ENCODE results near the gene TGFBR2. TPM values are rescaled to one million over a fixed set of nuclear protein-coding genes. Genes with fewer than 3 reads are reported as not detected.

Gene TGFBR2
- total and polyA plus RNA-seq, 2 experiments from 2014 or later: 4.7 to 13.0 TPM

DNA sequence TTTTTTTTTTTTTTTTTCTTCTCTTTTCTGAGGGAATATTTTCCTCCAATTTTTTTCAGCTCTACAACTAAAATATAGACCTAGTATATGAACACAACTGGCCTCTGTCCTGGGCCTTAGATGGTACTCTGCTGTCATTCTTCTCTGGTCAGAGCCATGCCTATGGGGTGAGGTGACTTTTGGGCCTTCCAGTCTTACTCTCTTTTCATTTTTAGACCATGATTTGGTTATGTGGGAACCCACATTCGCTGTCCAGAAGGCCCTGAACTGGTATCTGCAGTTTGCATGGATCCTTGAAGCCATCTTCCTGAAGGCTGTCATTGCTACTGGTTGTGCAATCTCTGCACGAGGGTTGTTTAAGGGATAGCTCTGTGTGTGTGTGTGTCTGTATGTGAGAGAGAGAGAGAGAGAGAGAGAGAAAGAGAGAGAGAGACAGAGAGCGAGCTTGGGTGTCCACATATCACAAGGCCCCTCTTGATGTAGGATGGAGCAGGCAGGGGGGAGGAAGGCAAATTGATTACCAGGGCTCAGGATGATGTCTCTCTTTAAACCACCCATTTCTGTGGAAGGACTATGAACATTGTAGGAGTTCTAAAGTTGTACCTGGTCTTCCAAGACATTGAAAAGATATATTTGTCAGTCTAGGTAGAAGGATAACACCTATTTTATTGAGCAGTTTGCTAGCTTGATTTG, 6.9 kb downstream of the TGFBR2 start:
- no peak for ATAC-seq
- Histone ChIP-seq H3K4me1 (ENCODE audit: insufficient read depth) (peaks cover 35% of the 10 kb centered on the region), H2AFZ (no peak overlapping the region), H3K27ac (ENCODE audit: low read depth) (no peak overlapping the region), H3K27me3 (ENCODE audit: insufficient read depth) (no peaks in the 10 kb centered on the region), H4K20me1 (replicated peaks; ENCODE audit: insufficient read depth) (peaks cover 11% of the 10 kb centered on the region), H3K4me3 (no peak overlapping the region), H3K4me2 (no peak overlapping the region), H3K79me2 (replicated peaks; ENCODE audit: insufficient read depth) (peaks cover 100% of the 10 kb centered on the region), H3K9me2 (ENCODE audit: insufficient read depth) (no peaks in the 10 kb centered on the region), H3K36me3 (ENCODE audit: insufficient read depth) (no peaks in the 10 kb centered on the region), H3F3A (replicated peaks; ENCODE audit: low read depth) (no peaks in the 10 kb centered on the region)
- Mint-ChIP-seq H3K27ac (no peak overlapping the region), H3K4me1 (peaks cover 42% of the 10 kb centered on the region), H3K27me3 (ENCODE audit: insufficient read depth, low read depth, poor library complexity) (no peaks in the 10 kb centered on the region), H3K36me3 (ENCODE audit: low read depth) (0 out of 3 replicates have a peak, but pooled peaks cover 2% of the 10 kb centered on the region), H3K9me3 (no peaks in the 10 kb centered on the region), H3K4me3 (no peak overlapping the region)
- no peak for DNase-seq (ENCODE audit: low spot score)
- TF ChIP-seq ZNF114 (CRISPR knock-in tag; IDR thresholded peaks at IDR 0.05) (no peak), NANOG (IDR thresholded peaks at IDR 0.05; ENCODE audit: borderline replicate concordance) (no peak)

DNA sequence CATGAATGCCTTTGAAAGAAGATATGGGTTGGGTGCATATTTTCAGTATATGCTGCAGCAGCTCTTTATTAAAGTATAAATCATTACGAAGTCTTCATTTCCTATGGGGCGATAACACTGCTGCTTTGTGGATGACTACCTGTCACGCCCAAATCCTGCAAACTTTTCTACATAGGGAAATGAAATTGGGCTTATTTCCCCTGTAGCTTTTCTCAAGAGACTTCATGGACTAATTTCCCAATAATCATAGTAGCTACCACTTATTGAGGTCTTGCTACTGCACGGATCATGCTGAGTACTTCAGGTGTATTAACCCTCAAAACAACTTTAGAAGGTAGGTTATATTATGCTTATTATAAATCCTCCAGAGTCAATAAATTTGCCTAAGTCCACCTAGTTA, 8.0 kb downstream of the TGFBR2 start:
- TF ChIP-seq POLR2AphosphoS5 (IDR thresholded peaks at IDR 0.05; ENCODE audit: low read depth): no peak
- no peak for TF ChIP-seq ETS1 (IDR thresholded peaks at IDR 0.05)
- no peak for TF ChIP-seq STAT1 (IDR thresholded peaks at IDR 0.05; ENCODE audit: unreplicated experiment)
- TF ChIP-seq CTCF (conservative IDR thresholded peaks at IDR 0.05; ENCODE audit: low read depth in 2 of 2): no peak
- TF ChIP-seq EZH2 (IDR thresholded peaks at IDR 0.05; ENCODE audit: low read depth, unreplicated experiment): no peak
- no peak for TF ChIP-seq CREB1 (CRISPR knock-in tag; IDR thresholded peaks at IDR 0.05; ENCODE audit: low read depth)
- peaks cover 35% of the 10 kb centered on the region for H3K4me1 ChIP-seq (ENCODE audit: insufficient read depth)
- H3K79me2 ChIP-seq (replicated peaks; ENCODE audit: insufficient read depth): peaks cover 100% of the 10 kb centered on the region
- H3K36me3 ChIP-seq (ENCODE audit: insufficient read depth): no peaks in the 10 kb centered on the region
- H3K9me3 Mint-ChIP-seq: no peaks in the 10 kb centered on the region
- ATAC-seq (no peak), DNase-seq (ENCODE audit: low spot score) (no peak)
- no peak overlapping the region for H2AFZ ChIP-seq
- H3K36me3 Mint-ChIP-seq (ENCODE audit: low read depth): peaks cover 4% of the 10 kb centered on the region; the same call in 2 of the 3 replicates
- no peaks in the 10 kb centered on the region for H3K27me3 Mint-ChIP-seq (ENCODE audit: insufficient read depth, low read depth, poor library complexity)
- H4K20me1 ChIP-seq (replicated peaks; ENCODE audit: insufficient read depth): peaks cover 11% of the 10 kb centered on the region
- H3K27me3 ChIP-seq (ENCODE audit: insufficient read depth): no peaks in the 10 kb centered on the region
- H3K4me3 ChIP-seq: no peak overlapping the region
- peaks cover 39% of the 10 kb centered on the region for H3K4me1 Mint-ChIP-seq
- no peak overlapping the region for H3K27ac ChIP-seq (ENCODE audit: low read depth)
- H3F3A ChIP-seq (replicated peaks; ENCODE audit: low read depth): no peaks in the 10 kb centered on the region
- H3K9me2 ChIP-seq (ENCODE audit: insufficient read depth): no peaks in the 10 kb centered on the region
- no peak overlapping the region for H3K4me3 Mint-ChIP-seq
- H3K27ac Mint-ChIP-seq: no peak overlapping the region
- no peak overlapping the region for H3K4me2 ChIP-seq

All from GM23338 (cell line).